ENCODE measurements around the gene TRMT5.

DNA sequence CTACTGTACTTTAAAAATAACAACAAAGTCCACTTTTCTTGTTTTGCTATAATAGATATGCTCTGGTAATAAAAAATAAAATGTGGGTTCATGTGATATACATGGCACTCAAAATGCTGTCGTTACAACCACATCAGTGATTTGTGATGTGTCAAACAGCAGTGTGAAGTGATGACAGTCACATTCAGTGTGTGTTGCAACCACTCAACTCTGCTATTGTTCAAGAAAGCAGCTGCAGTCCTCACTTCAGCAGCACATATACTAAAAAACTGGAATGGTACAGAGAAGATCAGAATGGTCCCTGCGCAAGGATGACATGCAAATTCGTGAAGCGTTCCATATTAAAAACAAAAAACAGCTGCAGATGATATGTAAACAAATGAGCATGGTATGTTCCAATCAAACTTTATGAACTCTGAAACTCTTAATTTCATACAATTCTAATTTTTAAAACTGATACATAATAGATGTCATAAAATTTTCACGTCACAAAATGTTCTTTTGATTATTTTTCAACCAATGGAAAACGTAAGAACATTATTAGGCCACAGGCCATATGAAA, 6.7 kb downstream of the TRMT5 start:
- TF ChIP-seq, protein P1, sequence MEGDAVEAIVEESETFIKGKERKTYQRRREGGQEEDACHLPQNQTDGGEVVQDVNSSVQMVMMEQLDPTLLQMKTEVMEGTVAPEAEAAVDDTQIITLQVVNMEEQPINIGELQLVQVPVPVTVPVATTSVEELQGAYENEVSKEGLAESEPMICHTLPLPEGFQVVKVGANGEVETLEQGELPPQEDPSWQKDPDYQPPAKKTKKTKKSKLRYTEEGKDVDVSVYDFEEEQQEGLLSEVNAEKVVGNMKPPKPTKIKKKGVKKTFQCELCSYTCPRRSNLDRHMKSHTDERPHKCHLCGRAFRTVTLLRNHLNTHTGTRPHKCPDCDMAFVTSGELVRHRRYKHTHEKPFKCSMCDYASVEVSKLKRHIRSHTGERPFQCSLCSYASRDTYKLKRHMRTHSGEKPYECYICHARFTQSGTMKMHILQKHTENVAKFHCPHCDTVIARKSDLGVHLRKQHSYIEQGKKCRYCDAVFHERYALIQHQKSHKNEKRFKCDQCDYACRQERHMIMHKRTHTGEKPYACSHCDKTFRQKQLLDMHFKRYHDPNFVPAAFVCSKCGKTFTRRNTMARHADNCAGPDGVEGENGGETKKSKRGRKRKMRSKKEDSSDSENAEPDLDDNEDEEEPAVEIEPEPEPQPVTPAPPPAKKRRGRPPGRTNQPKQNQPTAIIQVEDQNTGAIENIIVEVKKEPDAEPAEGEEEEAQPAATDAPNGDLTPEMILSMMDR (IDR thresholded peaks at IDR 0.05): no peak
- TF ChIP-seq NFE2L1 (CRISPR knock-in tag; IDR thresholded peaks at IDR 0.05): no peak
- no peak for TF ChIP-seq ZNF423 (CRISPR knock-in tag; IDR thresholded peaks at IDR 0.05)
- TF ChIP-seq, protein P2, sequence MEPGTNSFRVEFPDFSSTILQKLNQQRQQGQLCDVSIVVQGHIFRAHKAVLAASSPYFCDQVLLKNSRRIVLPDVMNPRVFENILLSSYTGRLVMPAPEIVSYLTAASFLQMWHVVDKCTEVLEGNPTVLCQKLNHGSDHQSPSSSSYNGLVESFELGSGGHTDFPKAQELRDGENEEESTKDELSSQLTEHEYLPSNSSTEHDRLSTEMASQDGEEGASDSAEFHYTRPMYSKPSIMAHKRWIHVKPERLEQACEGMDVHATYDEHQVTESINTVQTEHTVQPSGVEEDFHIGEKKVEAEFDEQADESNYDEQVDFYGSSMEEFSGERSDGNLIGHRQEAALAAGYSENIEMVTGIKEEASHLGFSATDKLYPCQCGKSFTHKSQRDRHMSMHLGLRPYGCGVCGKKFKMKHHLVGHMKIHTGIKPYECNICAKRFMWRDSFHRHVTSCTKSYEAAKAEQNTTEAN (CRISPR knock-in tag; IDR thresholded peaks at IDR 0.05): no peak
- TF ChIP-seq, protein P3, sequence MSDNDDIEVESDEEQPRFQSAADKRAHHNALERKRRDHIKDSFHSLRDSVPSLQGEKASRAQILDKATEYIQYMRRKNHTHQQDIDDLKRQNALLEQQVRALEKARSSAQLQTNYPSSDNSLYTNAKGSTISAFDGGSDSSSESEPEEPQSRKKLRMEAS (CRISPR knock-in tag; IDR thresholded peaks at IDR 0.05): no peak
- TF ChIP-seq NR2C2 (CRISPR knock-in tag; IDR thresholded peaks at IDR 0.05): no peak
- TF ChIP-seq, protein P4, sequence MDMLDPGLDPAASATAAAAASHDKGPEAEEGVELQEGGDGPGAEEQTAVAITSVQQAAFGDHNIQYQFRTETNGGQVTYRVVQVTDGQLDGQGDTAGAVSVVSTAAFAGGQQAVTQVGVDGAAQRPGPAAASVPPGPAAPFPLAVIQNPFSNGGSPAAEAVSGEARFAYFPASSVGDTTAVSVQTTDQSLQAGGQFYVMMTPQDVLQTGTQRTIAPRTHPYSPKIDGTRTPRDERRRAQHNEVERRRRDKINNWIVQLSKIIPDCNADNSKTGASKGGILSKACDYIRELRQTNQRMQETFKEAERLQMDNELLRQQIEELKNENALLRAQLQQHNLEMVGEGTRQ (CRISPR knock-in tag; IDR thresholded peaks at IDR 0.05): no peak
- no peak for TF ChIP-seq NR3C1 (CRISPR knock-in tag; conservative IDR thresholded peaks at IDR 0.05; ENCODE audit: low read depth)

Measured in WTC11 (cell line).